Measurements from ENCODE around the gene TRIM27. TPM values are rescaled to one million over a fixed set of nuclear protein-coding genes. Genes with fewer than 3 reads are reported as not detected.

The TRIM27 gene
- total and polyA plus RNA-seq, 10 of the 15 experiments (the other 5 are each of a cell fraction or from before 2014, with no cell fraction given), result 18.5 to 74.7 (median 58.0) TPM

DNA sequence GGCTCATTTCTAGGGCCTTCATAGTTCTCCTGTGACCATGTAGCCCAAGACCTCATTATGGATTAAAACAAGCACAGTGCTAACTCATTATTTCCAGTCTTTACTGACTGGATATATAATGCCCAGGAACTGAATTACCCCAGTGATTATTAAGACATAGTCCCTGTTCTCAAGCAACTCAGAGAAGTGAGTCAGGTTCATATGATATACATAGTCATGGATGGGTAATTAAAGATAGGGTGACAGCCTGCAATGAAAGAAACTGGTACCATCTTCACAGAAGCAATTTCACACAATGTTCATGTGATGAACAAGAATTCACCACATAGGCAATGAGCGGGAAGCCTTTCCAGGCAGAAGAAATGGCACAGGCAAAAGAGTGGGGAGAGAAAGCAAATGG is 3.5 kb downstream of the TRIM27 start:
- CTCF ChIA-PET, result interaction anchor here (1.3 kb wide), 1 partner anchor 17 kb away, joined by 4 read pairs; no protein-coding TSS in a partner anchor
- no peak for TF ChIP-seq DPF2 (IDR thresholded peaks at IDR 0.05)
- no peak for TF ChIP-seq TBL1XR1 (IDR thresholded peaks at IDR 0.05; ENCODE audit: low read depth, low read length)
- no peak for TF ChIP-seq JUNB (IDR thresholded peaks at IDR 0.05)
- TF ChIP-seq, protein P1, sequence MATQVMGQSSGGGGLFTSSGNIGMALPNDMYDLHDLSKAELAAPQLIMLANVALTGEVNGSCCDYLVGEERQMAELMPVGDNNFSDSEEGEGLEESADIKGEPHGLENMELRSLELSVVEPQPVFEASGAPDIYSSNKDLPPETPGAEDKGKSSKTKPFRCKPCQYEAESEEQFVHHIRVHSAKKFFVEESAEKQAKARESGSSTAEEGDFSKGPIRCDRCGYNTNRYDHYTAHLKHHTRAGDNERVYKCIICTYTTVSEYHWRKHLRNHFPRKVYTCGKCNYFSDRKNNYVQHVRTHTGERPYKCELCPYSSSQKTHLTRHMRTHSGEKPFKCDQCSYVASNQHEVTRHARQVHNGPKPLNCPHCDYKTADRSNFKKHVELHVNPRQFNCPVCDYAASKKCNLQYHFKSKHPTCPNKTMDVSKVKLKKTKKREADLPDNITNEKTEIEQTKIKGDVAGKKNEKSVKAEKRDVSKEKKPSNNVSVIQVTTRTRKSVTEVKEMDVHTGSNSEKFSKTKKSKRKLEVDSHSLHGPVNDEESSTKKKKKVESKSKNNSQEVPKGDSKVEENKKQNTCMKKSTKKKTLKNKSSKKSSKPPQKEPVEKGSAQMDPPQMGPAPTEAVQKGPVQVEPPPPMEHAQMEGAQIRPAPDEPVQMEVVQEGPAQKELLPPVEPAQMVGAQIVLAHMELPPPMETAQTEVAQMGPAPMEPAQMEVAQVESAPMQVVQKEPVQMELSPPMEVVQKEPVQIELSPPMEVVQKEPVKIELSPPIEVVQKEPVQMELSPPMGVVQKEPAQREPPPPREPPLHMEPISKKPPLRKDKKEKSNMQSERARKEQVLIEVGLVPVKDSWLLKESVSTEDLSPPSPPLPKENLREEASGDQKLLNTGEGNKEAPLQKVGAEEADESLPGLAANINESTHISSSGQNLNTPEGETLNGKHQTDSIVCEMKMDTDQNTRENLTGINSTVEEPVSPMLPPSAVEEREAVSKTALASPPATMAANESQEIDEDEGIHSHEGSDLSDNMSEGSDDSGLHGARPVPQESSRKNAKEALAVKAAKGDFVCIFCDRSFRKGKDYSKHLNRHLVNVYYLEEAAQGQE (IDR thresholded peaks at IDR 0.05; ENCODE audit: low read depth, low read length), result no peak
- no peak for TF ChIP-seq NKRF (conservative IDR thresholded peaks at IDR 0.05)
- no peak for TF ChIP-seq ZNF207 (IDR thresholded peaks at IDR 0.05; ENCODE audit: borderline replicate concordance)
- no peak for TF ChIP-seq HDAC6 (IDR thresholded peaks at IDR 0.05; ENCODE audit: unreplicated experiment)
- TF ChIP-seq SIX5 (IDR thresholded peaks at IDR 0.05; ENCODE audit: low read depth, low read length, severe bottlenecking), result no peak
- TF ChIP-seq BMI1 (IDR thresholded peaks at IDR 0.05; ENCODE audit: borderline replicate concordance), result no peak
- TF ChIP-seq WRNIP1 (IDR thresholded peaks at IDR 0.05; ENCODE audit: borderline replicate concordance, low read depth, low read length), result no peak
- no peak for TF ChIP-seq ZBTB4 (CRISPR knock-in tag; IDR thresholded peaks at IDR 0.05)
- TF ChIP-seq MXI1 (IDR thresholded peaks at IDR 0.05; ENCODE audit: low read depth, low read length), result no peak
- TF ChIP-seq NFXL1 (IDR thresholded peaks at IDR 0.05; ENCODE audit: borderline replicate concordance), result no peak
- TF ChIP-seq, protein P2, sequence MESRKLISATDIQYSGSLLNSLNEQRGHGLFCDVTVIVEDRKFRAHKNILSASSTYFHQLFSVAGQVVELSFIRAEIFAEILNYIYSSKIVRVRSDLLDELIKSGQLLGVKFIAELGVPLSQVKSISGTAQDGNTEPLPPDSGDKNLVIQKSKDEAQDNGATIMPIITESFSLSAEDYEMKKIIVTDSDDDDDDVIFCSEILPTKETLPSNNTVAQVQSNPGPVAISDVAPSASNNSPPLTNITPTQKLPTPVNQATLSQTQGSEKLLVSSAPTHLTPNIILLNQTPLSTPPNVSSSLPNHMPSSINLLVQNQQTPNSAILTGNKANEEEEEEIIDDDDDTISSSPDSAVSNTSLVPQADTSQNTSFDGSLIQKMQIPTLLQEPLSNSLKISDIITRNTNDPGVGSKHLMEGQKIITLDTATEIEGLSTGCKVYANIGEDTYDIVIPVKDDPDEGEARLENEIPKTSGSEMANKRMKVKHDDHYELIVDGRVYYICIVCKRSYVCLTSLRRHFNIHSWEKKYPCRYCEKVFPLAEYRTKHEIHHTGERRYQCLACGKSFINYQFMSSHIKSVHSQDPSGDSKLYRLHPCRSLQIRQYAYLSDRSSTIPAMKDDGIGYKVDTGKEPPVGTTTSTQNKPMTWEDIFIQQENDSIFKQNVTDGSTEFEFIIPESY (IDR thresholded peaks at IDR 0.05), result no peak

More for the DNA sequence above, 3.5 kb downstream of the TRIM27 start:
- Histone ChIP-seq H2AFZ (ENCODE audit: control insufficient read depth, low read depth, low read length) (no peak overlapping the region), H3K27me3 (replicated peaks in 1 of 2; ENCODE audit: control insufficient read depth in 2 of 2, insufficient read depth in 2 of 2, low read length in 1 of 2) (no peaks in the 10 kb centered on the region), H3K27ac (ENCODE audit: control insufficient read depth, insufficient read depth) (no peak overlapping the region), H4K20me1 (ENCODE audit: control insufficient read depth, insufficient read depth) (no peaks in the 10 kb centered on the region), H3K9ac (ENCODE audit: control insufficient read depth, insufficient read depth, low read length) (peak overlapping the region; percentile 14; the same call in 1 of the 2 replicates), H3K79me2 (ENCODE audit: control insufficient read depth, insufficient read depth, low read length) (peaks cover 49% of the 10 kb centered on the region), H3K9me3 (replicated peaks; ENCODE audit: control insufficient read depth, insufficient read depth, low read length) (no peaks in the 10 kb centered on the region), H3K4me3 (no peak overlapping the region), H3K4me1 (ENCODE audit: control insufficient read depth, insufficient read depth, low read length) (peaks cover 17% of the 10 kb centered on the region), H3K4me2 (ENCODE audit: control insufficient read depth, insufficient read depth) (peak overlapping the region; percentile 26; the same call in 1 of the 2 replicates), H3K36me3 (ENCODE audit: control insufficient read depth in 2 of 2, insufficient read depth in 2 of 2, low read length in 1 of 2) (peaks cover 10 to 26% of the 10 kb centered on the region in 2 experiments)
- in situ Hi-C loops (cut with MboI) (no loop called here), intact Hi-C loops (cut with micrococcal nuclease; ENCODE audit: unreplicated experiment) (no loop called here)
- 95% methylated on average over 1 of the region's 1 CpG for WGBS (ENCODE audit: insufficient coverage, insufficient replicate concordance, low lambda C conversion rate, missing lambda C conversion rate)
- ATAC-seq (no peak), FAIRE-seq (no peak), DNase-seq (ENCODE audit: low read depth, low spot score) (no peak)
- BruUV-seq (replicated peaks), result no TSS peak
- POLR2A ChIA-PET, result interaction anchor here (0.6 kb wide), 1 partner anchor 525 kb away, joined by 6 read pairs; no protein-coding TSS in a partner anchor
- RAD21 ChIA-PET (ENCODE audit: unreplicated experiment), result no interaction called here
- SMC1A ChIA-PET (ENCODE audit: uncharacterized antibody, unreplicated experiment), result interaction anchor here (1.3 to 1.4 kb wide), 2 partner anchors 10 to 39 kb away, joined by 3 read pairs; no protein-coding TSS in a partner anchor
